Stomach (tissue), 4 donors: ENCODE results near the gene WEE1.

Experiments used
- EP300 ChIP-seq: sonication (generic); formaldehyde crosslinking; IDR thresholded peaks from one replicate; pipeline ENCODE4 v1.6.1; 2017; ENCODE audit warnings: antibody characterized with exemption
- POLR2A ChIP-seq, 4 donors: fragments of 450-650 bp; IDR thresholded peaks; one replicate each; pipeline ENCODE4 v1.6.1; 2016; ENCODE audit warnings: antibody characterized with exemption in 4 of 4, control low read depth in 2 of 4, mild to moderate bottlenecking in 1 of 4, moderate library complexity in 1 of 4
- TF ChIP-seq, protein P1 (sequence below), 7 experiments: fragments of 450-650 bp in 4 of 7; fragments of 200-600 bp in 3 of 7; sonication (generic) in 3 of 7; IDR thresholded peaks; one replicate each; pipeline ENCODE4 v1.5.1; 2016 to 2019; ENCODE audit warnings: antibody characterized with exemption in 7 of 7, control low read depth in 2 of 7, mild to moderate bottlenecking in 1 of 7

DNA sequence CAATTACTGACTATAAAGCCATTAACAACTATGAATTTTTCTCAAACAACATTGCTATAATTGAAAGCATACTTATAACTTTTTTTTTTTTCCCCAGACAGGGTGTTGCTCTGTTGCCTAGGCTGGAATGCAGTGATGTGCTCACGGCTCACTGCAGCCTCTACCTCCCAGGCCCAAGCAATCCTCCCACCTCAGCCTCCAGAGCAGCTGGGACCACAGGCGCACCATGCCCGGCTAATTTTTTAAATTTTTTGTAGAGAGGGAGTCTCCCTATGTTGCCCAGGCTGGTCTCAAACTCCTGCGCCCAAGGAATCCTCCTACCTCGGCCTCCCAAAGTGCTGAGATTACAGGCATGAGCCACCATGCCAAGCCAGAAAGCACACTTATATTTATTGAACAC lies 6.1 kb upstream of the WEE1 start:
- TF ChIP-seq, protein P1, sequence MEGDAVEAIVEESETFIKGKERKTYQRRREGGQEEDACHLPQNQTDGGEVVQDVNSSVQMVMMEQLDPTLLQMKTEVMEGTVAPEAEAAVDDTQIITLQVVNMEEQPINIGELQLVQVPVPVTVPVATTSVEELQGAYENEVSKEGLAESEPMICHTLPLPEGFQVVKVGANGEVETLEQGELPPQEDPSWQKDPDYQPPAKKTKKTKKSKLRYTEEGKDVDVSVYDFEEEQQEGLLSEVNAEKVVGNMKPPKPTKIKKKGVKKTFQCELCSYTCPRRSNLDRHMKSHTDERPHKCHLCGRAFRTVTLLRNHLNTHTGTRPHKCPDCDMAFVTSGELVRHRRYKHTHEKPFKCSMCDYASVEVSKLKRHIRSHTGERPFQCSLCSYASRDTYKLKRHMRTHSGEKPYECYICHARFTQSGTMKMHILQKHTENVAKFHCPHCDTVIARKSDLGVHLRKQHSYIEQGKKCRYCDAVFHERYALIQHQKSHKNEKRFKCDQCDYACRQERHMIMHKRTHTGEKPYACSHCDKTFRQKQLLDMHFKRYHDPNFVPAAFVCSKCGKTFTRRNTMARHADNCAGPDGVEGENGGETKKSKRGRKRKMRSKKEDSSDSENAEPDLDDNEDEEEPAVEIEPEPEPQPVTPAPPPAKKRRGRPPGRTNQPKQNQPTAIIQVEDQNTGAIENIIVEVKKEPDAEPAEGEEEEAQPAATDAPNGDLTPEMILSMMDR (IDR thresholded peaks at IDR 0.05) = no peak
- TF ChIP-seq EP300 (no peak), POLR2A (IDR thresholded peaks at IDR 0.05) (no peak)
